GM18873 (cell line): ENCODE data around the gene ARMC9.
"Not testable (repeated sequence)": the region's sequence is repeated elsewhere in the genome, so short reads cannot be mapped to it uniquely, and the experiment has no call there.

Source experiments
- ATAC-seq: cut with Tn5 transposase; IDR thresholded peaks from one replicate; pipeline ENCODE4 v1.9.1; 2021; ENCODE audit warnings: mild to moderate bottlenecking, moderate library complexity, moderate number of reproducible peaks; ENCODE audit not compliant: unreplicated experiment, low FRiP score

Gene ARMC9

DNA sequence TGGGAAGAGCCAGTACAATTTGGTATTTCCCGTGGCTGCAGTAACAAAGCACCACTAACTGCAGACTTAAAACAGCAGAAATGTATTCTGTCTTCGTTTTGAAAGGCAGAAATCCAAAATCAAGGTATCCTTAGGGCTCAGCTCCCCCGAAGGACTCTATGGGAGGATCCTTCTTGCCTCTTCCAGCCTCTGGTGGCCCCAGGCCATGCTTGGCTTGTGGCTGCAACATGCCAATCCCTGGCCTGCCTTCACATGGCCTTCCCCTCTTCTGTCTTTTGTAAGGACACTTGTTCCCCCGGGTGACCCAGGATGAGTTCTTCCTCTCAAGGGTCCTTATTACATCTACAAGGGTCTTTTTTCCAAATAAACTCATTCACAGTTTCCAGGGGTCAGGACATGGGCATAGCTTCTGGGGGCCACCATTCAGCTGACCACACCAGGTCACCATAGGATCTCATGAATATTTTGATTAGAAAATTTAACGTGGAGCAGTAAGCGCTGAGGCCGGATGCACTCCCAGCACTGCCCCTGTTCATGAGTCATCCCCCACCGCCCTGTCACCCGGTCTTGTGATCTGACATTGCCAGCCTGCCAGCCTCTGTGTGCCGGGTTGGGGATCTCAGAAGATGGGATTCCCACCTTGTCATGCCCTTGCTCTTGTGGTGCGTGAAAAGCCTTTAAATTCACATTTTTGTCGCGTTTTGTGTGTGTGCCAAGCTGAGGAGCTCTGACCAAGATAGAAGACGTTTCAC lies 135.9 kb downstream of the ARMC9 start:
- ATAC-seq = no peak

DNA sequence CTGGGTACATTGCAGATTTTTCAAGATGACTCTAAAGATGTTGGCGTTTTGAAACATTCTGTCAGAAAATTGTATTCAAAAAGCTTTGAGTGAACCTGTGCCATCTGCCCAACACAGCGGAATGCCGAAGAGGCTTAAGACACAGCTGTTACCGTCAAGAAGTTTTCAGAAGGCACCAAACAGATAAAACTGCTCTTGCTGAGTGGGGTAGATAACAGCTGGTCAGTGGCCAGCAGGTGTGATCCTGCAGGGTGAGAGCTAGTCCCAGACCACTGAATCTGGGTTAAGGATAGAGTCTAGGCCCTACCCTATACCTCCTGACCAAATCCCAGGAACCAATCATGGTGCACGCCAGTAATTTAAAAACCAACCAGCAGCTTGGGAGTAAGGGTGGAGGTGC lies 136.6 kb downstream of the ARMC9 start:
- no peak for ATAC-seq

DNA sequence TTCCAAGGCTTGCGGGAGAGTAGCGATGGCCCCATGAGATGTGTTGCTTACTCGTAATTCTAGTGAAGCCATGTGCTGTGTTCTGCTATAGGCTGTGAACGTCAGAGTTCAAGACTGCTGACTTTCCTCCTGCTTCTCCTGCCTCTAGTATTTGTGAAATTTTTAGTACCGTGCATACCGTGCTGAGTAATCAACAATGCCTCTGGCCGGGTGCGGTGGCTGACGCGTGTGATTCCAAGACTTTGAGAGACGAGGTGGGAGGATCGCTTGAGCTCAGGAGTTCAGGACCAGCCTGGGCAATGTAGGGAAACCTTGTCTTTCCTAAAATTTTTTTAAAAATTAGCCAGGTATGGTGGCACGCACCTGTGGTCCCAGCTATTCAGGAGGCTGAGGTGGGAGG lies 137.2 kb downstream of the ARMC9 start:
- ATAC-seq = no peak

DNA sequence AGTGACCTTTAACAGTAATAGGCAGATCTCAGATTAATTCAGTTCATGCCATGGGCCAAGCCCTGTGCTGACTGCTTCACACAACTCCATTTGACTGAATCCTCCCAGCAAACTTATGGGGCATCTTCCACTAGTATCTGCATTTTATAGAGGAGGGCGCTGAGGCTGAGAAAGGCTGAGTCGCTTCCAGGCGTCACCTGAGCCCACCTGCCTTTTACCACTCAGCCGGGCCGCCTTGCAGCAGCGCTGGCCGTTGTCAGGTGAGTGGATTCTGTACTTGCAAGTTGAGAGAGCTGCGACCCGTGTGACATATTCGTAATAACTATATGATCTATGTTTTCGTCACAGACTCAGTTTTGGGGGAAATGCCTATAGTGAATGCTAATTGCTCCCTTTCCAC lies 137.8 kb downstream of the ARMC9 start:
- ATAC-seq = no peak

DNA sequence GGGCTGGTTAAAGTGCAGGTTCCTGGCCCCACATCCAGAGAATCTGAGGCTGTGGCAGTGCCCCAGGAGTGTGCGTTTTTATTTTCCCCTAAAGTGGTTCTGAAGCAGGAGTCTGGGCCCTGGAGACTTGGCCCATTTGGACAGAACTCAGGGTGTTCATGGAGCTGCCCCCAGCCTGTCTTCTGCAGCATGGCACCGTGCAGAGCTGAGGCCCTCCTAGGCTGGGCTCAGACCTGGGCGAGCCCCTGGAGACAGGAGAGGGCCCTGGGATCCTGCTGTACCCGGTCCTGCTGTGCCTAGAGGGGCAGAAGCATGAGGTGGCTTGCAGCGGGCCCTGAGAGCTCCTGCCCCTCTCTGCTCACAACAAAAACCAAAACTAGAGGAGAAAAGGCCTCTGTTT lies 138.3 kb downstream of the ARMC9 start:
- ATAC-seq = no peak

DNA sequence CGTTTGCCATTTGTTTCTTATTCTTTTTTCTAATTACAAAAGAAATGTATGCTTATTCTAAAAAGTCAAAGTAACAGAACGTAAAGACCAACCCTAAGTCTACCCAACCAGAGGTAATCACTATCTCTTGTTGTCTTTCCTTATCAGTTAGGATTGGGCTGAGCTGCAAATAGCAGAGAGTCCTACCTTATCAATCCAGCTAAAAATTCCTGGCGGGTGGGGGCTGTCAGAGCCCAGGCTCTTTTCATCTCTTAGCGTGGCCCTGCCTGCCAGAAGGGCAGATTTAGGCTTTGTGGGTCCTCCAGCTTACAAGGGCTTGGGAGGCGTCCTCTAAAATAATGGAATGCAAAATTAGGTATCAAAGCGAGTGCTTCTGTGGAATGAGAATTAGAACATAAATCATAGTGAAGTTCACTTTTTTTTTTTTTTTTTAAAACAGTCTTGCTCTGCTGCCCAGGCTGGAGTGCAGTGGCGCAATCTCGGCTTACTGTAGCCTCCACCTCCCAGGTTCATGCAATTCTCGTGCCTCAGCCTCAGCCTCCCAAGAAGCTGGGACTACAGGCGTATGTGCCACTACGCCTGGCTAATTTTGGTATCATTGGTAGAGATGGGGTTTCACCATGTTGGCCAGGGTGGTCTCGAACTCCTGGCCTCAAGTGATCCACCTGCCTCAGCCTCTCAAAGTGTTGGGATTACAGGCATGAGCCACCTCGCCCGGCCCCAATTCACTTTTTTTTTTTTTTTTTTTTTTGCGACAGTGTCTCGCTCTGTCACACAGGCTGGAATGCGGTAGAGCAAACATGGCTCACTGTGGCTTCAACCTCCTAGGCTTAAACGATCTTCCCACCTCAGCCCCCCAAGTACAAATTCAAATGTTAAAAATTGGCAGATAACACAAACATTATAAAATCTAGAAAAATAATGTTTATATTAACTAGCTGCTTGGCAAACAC lies 139.7 kb downstream of the ARMC9 start:
- no peak for ATAC-seq

DNA sequence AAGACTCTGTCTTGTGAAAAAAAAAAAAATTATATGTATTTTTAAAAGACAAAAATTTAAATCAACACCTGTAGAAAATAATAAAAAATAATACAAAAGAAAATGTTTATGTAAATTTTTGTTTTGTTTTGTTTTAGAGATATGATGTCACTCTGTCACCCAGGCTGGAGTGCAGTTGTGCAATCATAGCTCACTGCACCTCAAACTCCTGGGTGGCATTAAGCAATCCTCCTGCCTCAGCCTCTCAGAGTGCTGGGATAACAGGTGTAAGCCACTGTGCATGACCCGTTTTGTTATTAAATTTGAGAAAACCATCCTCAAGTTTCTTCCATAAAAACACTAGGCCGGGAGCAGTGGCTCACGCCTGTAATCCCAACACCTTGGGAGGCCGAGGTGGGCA lies 140.9 kb downstream of the ARMC9 start:
- no peak for ATAC-seq

DNA sequence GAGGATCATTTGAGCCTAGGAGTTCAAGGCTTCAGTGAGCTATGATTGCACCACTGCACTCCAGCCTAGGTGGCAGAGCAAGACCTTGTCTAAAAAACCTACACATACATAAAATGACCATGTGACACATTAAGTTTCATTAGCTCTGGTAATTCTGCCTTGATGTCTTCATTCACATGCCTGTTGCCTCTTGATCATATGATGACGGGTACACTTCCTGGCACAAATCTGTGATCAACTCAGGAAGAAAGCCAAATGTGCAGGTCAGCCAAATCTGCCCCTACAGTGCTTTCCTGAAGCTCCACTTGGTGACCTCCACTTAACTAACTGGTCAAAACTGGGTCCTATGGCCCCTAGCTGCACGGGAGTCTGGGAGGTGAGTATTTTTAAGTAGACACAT lies 142.7 kb downstream of the ARMC9 start:
- no peak for ATAC-seq

DNA sequence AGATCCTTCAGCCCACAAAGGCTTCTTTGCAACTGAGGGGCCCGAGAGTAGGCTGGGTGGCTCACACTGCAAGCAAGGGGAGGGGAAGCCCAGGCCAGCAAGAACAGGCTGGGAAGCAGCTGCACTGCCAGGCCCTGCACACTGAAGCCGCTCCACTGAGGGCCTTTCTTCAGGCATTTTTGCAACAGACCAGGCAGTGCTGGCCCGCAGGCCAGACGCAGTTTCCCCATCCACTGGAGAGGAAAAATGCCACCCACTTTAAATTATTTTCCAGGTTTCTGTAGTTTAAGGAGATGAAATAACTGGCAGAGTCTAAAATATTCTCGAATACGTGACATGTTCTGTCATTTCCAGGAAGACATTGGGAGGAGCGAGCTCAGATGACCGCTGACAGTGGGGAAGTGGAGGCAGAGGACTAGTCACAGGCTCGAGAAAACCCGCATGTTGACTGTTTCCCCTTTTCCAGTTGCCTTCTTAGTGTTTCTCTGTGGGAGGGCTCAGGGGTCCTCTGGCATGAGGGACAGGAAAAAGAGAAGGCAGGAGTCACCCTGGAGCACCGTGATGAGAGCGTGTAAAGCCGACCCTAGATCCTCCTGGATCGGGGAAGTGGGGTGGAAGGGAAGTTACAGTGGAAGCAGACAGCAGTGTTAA lies 143.8 kb downstream of the ARMC9 start:
- ATAC-seq = no peak

DNA sequence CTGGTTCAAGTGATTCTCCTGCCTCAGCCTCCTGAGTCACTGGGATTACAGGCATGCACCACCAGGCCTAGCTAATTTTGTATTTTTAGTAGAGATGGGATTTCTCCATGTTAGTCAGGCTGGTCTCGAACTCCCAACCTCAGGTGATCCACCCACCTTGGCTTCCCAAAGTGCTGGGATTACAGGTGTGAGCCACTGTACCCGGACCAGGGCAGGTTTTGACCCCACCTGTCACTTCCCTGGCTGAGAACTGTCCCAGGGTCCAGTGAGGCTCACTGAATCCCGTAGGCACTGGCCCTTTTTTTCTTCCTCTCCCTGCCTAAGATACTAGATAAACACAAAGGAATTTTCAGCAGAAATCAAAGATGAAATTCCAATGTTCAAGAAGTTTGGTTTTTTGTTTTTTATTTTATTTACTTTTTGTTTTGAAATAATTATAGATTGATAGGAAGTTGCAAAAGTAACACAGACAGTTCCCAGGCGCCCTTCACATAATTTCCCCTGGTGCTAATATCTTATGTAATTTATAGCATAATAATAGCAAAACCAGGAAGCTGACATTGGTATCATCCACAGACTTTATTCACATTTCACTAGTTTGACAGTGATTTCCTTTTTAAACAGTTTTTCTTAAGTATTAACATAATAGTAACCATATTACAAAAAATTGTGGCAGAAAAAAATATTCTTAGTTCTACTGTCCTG lies 144.7 kb downstream of the ARMC9 start:
- ATAC-seq = no peak

DNA sequence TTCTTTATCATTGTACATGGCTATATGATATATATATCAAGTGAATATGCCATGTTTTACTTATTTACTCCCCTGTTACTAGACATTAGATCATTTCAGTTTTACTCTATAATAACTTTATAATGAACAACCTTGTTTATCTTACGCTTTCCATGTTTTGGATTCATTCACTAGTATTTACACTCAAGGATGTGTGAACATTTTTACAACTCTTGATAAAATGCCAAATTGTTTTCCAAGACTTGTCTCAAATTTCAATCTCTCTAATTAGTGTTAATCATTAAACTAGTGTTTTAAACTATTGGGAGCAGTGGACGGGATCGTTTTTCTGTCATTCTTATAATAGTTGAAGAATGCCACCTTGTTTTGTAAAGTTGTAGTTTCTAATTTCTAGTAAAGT lies 145.6 kb downstream of the ARMC9 start:
- no peak for ATAC-seq

DNA sequence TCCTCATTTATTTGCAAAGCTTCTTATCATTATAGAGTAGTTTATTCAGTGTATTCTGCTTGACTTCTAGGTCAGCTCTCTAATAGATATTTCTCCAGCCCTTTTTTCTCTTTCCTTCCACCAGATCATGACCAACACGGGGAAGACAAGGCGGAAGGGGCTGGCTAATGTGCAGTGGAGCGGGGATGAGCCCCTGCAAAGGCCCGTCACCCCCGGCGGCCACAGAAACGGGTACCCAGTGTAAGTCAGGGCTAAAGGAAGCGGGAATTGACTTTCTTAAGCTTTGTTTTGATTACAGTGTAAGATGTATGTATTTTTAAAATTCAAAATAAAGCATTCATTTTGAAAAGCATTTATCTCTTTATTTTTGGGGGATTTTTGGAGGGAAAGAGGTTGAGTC lies 146.4 kb downstream of the ARMC9 start:
- no peak for ATAC-seq

DNA sequence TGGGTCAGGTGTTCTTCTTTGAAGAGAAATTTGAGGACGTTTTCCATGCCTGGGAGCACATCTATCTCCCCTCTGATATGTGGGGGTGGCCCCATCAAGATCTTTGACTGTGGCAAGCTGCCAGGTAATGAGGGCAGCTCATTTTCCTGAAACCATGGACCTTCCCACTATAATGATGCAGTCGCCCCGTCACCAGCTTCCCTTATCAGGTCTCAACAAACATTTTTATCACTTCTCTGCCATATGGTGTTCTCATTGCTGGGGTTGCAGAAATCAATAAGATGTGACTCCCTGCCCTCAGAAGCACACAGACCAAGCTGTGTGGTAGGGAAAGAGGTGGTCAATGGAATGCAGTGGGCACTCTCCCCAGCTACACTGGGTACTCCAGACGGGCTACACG lies 148.7 kb downstream of the ARMC9 start:
- ATAC-seq = no peak

DNA sequence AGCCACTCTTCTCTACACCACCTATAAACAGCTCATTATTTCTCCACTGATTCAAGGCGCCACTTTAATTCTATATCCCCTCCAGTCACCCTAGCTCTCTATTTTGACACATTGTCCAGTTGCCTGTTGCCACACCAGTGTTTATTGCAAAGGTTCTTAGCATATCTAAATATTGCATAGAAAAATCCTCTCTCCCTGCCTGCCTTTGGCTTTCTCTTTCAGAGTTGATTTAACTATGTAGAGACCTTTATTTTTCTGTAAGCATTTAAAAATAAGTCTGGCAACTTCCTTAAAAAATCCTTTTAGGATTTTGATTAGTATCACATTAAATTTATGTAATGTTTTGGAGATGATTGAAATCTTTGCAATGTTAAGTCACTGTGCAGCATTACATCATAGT lies 149.2 kb downstream of the ARMC9 start:
- ATAC-seq = no peak

DNA sequence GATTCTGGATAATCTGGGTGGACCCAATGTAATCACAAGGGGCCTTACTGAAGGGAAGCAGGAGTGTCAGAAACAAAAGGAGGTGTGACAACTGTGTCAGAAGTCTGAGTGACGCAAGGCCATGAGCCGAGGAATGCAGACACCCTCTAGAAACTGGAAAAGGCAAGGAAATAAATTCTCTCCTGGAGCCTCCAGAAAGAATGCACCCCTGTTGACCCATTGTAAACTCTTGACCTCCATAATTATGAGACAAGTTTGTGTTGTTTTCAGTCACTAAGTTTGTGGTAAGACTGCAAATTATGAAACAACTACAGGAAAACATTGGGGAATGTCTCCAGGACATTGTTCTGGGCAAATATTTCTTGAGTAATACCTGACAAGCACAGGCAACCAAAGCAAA lies 149.7 kb downstream of the ARMC9 start:
- no peak for ATAC-seq

DNA sequence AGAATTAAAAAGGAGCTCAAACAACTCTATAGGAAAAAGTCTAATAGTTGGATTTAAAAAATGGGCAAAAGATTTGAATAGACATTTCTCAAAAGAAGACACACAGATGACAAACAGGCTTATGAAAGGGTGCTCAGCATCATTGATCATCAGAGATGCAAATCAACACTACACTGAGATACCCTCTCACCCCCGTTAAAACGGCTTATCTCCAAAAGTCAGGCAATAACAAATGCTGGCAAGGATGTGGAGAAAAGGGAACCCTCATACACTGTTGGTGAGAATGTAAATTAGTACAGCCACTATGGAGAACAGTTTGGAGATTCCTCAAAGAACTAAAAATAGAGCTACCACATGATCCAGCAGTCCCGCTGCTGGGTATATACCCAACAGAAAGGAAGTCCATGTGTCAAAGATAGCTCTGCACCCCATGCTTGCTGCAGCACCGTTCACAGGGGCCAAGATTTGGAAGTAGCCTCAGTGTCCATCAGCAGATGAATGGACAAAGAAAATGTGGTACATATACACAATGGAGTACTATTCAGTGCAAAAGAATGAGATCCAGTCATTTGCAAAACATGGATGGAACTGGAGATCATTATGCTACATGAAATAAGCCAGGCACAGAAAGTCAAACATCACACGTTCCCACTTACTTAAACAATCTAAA lies 150.4 kb downstream of the ARMC9 start:
- ATAC-seq = no peak

DNA sequence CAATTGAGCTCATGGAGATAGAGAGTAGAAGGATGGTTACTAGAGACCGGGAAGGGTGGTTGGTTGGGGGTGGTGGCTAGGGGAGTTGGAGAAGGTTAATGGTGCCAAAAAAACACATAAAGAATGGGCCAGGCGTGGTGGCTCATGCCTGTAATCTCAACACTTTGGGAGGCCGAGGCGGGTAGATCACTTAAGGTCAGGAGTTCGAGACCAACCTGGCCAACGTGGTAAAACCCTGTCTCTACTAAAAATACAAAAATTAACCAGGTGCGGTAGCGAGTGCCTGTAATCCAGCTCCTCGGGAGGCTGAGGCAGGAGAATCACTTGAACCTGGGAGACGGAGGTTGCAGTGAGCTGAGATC lies 150.9 kb downstream of the ARMC9 start:
- not testable (repeated sequence) for ATAC-seq

DNA sequence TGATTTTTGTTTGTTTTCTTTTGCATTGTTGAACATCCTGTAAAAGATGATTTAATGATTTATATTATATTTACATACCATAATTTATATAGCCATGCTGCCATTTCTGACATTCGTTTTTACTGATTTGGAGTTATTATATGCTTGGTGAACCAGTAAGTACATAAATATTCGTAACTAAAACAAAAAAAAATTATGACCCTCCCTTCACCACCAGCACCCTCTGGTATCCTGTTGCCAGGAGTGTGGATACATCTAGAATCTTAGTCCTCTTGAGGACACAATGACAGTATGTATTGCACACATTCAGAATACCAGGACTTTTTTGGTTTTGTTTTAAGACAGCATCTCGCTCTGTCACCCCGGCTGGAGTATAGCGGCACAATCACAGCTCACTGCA lies 153.2 kb downstream of the ARMC9 start:
- no peak for ATAC-seq

DNA sequence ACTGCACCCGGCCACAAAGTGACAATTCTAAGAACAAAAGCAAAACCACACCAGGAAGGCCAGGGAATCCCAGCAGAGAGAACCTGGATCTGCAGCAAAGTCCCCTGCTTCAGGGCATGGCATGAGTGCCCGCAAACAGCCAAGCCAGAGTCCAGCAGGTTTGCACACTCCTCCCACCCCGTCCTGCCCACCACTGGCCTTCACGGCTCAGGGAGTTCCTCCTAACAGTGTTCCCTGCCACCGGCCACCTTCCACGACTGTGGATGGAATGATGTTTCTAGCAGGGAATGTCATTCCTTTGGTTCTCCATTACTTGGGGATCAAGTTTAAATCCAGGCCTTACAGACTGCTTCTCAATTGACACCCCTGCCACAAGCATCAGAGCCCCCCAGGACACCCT lies 155.0 kb downstream of the ARMC9 start:
- no peak for ATAC-seq
